Activated naive CD8-positive, alpha-beta T cell (primary cell): ENCODE results near the gene FOXF2.

Experiments used
- H3K27ac Mint-ChIP-seq: one replicate; pipeline ENCODE4 v1.8.0; 2021; ENCODE audit warnings: mixed read lengths
- H3K27me3 Mint-ChIP-seq: one replicate; pipeline ENCODE4 v1.8.0; 2021; ENCODE audit warnings: mixed read lengths
- H3K36me3 Mint-ChIP-seq: one replicate; pipeline ENCODE4 v1.8.0; 2021; ENCODE audit warnings: mixed read lengths
- H3K4me1 Mint-ChIP-seq: one replicate; pipeline ENCODE4 v1.8.0; 2021; ENCODE audit warnings: low read depth, mixed read lengths
- H3K4me3 Mint-ChIP-seq: one replicate; pipeline ENCODE4 v1.8.0; 2021; ENCODE audit warnings: mild to moderate bottlenecking, mixed read lengths
- H3K9me3 Mint-ChIP-seq: one replicate; pipeline ENCODE4 v1.8.0; 2021; ENCODE audit warnings: low read depth, mixed read lengths

FOXF2 gene

GRCh38 chr6:1383729-1384548 is 5.4 kb upstream of the FOXF2 start:
- no peak overlapping the region for H3K27ac Mint-ChIP-seq
- H3K4me1 Mint-ChIP-seq: peaks cover 38% of the 10 kb centered on the region
- peaks cover 46% of the 10 kb centered on the region for H3K27me3 Mint-ChIP-seq
- H3K4me3 Mint-ChIP-seq: no peak overlapping the region
- H3K36me3 Mint-ChIP-seq: no peaks in the 10 kb centered on the region
- H3K9me3 Mint-ChIP-seq: no peaks in the 10 kb centered on the region

GRCh38 chr6:1384549-1385128 is 4.7 kb upstream of the FOXF2 start:
- peaks cover 43% of the 10 kb centered on the region for H3K27me3 Mint-ChIP-seq
- peaks cover 34% of the 10 kb centered on the region for H3K4me1 Mint-ChIP-seq
- no peak overlapping the region for H3K4me3 Mint-ChIP-seq
- no peaks in the 10 kb centered on the region for H3K36me3 Mint-ChIP-seq
- no peaks in the 10 kb centered on the region for H3K9me3 Mint-ChIP-seq
- H3K27ac Mint-ChIP-seq: no peak overlapping the region

- H3K27me3 Mint-ChIP-seq: peaks cover 38% of the 10 kb centered on the region
- no peaks in the 10 kb centered on the region for H3K36me3 Mint-ChIP-seq
- H3K4me3 Mint-ChIP-seq: peak overlapping the region; percentile 52
- H3K27ac Mint-ChIP-seq: no peak overlapping the region
- no peaks in the 10 kb centered on the region for H3K9me3 Mint-ChIP-seq
- peaks cover 30% of the 10 kb centered on the region for H3K4me1 Mint-ChIP-seq
Measured at GRCh38 chr6:1385129-1386037, 4.0 kb upstream of the FOXF2 start.

GRCh38 chr6:1386038-1386709 is 3.2 kb upstream of the FOXF2 start:
- Mint-ChIP-seq H3K4me3 (no peak overlapping the region), H3K36me3 (no peaks in the 10 kb centered on the region), H3K27me3 (peaks cover 30% of the 10 kb centered on the region), H3K9me3 (no peaks in the 10 kb centered on the region), H3K4me1 (peaks cover 24% of the 10 kb centered on the region), H3K27ac (no peak overlapping the region)

- H3K36me3 Mint-ChIP-seq: no peaks in the 10 kb centered on the region
- H3K27ac Mint-ChIP-seq: no peak overlapping the region
- H3K9me3 Mint-ChIP-seq: no peaks in the 10 kb centered on the region
- no peak overlapping the region for H3K4me3 Mint-ChIP-seq
- peaks cover 26% of the 10 kb centered on the region for H3K4me1 Mint-ChIP-seq
- H3K27me3 Mint-ChIP-seq: peaks cover 42% of the 10 kb centered on the region
Measured at GRCh38 chr6:1387538-1387875, 1.9 kb upstream of the FOXF2 start.

- H3K4me1 Mint-ChIP-seq: peaks cover 26% of the 10 kb centered on the region
- H3K27ac Mint-ChIP-seq: no peak overlapping the region
- no peaks in the 10 kb centered on the region for H3K9me3 Mint-ChIP-seq
- peaks cover 42% of the 10 kb centered on the region for H3K27me3 Mint-ChIP-seq
- peak overlapping the region; percentile 79 for H3K4me3 Mint-ChIP-seq
- H3K36me3 Mint-ChIP-seq: no peaks in the 10 kb centered on the region
Measured at GRCh38 chr6:1387876-1388629, 1.3 kb upstream of the FOXF2 start.

- Mint-ChIP-seq H3K27ac (no peak overlapping the region), H3K4me1 (peaks cover 26% of the 10 kb centered on the region), H3K4me3 (peak overlapping the region; percentile 79), H3K9me3 (no peaks in the 10 kb centered on the region), H3K27me3 (peaks cover 42% of the 10 kb centered on the region), H3K36me3 (no peaks in the 10 kb centered on the region)
Measured at GRCh38 chr6:1388630-1389368, 577 bp upstream of the FOXF2 start.

GRCh38 chr6:1390133-1390945 is 963 bp downstream of the FOXF2 start:
- Mint-ChIP-seq H3K9me3 (no peaks in the 10 kb centered on the region), H3K27me3 (peaks cover 46% of the 10 kb centered on the region), H3K36me3 (no peaks in the 10 kb centered on the region), H3K4me1 (peaks cover 27% of the 10 kb centered on the region), H3K4me3 (peak overlapping the region; percentile 85), H3K27ac (no peak overlapping the region)

GRCh38 chr6:1390946-1391799 is 1.8 kb downstream of the FOXF2 start:
- Mint-ChIP-seq H3K27ac (no peak overlapping the region), H3K4me3 (peak overlapping the region; percentile 32), H3K36me3 (no peaks in the 10 kb centered on the region), H3K27me3 (peaks cover 45% of the 10 kb centered on the region), H3K9me3 (no peaks in the 10 kb centered on the region), H3K4me1 (peaks cover 23% of the 10 kb centered on the region)

- H3K27ac Mint-ChIP-seq: no peak overlapping the region
- H3K4me1 Mint-ChIP-seq: peaks cover 25% of the 10 kb centered on the region
- no peaks in the 10 kb centered on the region for H3K36me3 Mint-ChIP-seq
- H3K4me3 Mint-ChIP-seq: peak overlapping the region; percentile 5
- peaks cover 46% of the 10 kb centered on the region for H3K27me3 Mint-ChIP-seq
- H3K9me3 Mint-ChIP-seq: no peaks in the 10 kb centered on the region
Measured at GRCh38 chr6:1391800-1392309, 2.5 kb downstream of the FOXF2 start.

- Mint-ChIP-seq H3K4me3 (peak overlapping the region; percentile 27), H3K9me3 (no peaks in the 10 kb centered on the region)
Measured at GRCh38 chr6:1392813-1393640, 3.7 kb downstream of the FOXF2 start.

More at GRCh38 chr6:1392813-1393640, 3.7 kb downstream of the FOXF2 start:
- Mint-ChIP-seq H3K27ac (no peak overlapping the region), H3K36me3 (no peaks in the 10 kb centered on the region), H3K27me3 (peaks cover 50% of the 10 kb centered on the region), H3K4me1 (peaks cover 27% of the 10 kb centered on the region)
